HL-60 (cell line): ENCODE data around the gene CLCN5.

Experiments
- DNase-seq, 2 experiments: peaks; one replicate each; pipeline ENCODE4 v3.0.0-alpha.2; 2010 to 2020; ENCODE audit warnings: low read depth in 1 of 2, low spot score in 1 of 2
- H3K27ac ChIP-seq: fragments of 250-450 bp; sonication (Bioruptor Pico); replicated peaks from 2 replicates; pipeline ENCODE4 v1.5.1; 2020; ENCODE audit warnings: mild to moderate bottlenecking, moderate library complexity
- H3K27me3 ChIP-seq: fragments of 250-450 bp; sonication (Bioruptor Pico); 2 replicates; pipeline ENCODE4 v1.5.1; 2021; ENCODE audit warnings: mild to moderate bottlenecking, moderate library complexity; ENCODE audit not compliant: insufficient read depth, poor library complexity, severe bottlenecking
- H3K4me3 ChIP-seq: replicated peaks from 2 replicates; pipeline ENCODE4 v1.5.1; 2011; ENCODE audit warnings: mild to moderate bottlenecking, control low read depth, low read length; ENCODE audit not compliant: insufficient read depth
- GABPA ChIP-seq: IDR thresholded peaks from 2 replicates; pipeline ENCODE4 v1.6.1; 2012; ENCODE audit warnings: low read depth
- SPI1 ChIP-seq: IDR thresholded peaks from 2 replicates; pipeline ENCODE4 v1.6.1; 2012; ENCODE audit warnings: low read depth, mild to moderate bottlenecking, borderline replicate concordance
- microRNA-seq: library from miRNA; unstranded; fragments of <30 nt; microRNA quantifications from one replicate; pipeline ENCODE4, GENCODE V29; 2018
- TF ChIP-seq, protein P1 (sequence below): IDR thresholded peaks from one replicate; pipeline ENCODE4 v1.5.1; 2011; ENCODE audit warnings: low read length, control low read depth, inconsistent platforms; ENCODE audit not compliant: insufficient read depth

CLCN5 gene

DNA sequence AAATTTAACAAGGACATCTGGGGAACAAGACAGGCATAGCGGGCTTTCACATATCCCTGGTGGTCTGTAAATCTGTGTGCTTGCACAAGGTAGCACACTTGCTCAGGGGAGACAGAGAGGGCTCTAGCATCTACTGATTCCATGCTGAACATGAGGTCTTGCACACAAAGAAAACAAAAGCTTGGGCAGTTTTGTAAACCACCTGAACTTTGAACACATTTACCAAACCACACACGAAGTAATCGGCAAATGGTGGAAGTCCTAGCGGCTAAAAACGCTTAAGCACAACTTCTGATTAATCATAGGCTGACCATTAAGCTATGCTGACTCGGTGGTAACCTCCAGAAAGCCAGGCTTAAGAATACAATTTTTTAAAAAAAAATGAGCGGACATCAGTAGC lies 225.6 kb downstream of the CLCN5 start:
- Histone ChIP-seq H3K27ac (no peak overlapping the region), H3K4me3 (no peak overlapping the region), H3K27me3 (no peaks in the 10 kb centered on the region)
- no peak for TF ChIP-seq SPI1
- TF ChIP-seq GABPA = no peak
- TF ChIP-seq, protein P1, sequence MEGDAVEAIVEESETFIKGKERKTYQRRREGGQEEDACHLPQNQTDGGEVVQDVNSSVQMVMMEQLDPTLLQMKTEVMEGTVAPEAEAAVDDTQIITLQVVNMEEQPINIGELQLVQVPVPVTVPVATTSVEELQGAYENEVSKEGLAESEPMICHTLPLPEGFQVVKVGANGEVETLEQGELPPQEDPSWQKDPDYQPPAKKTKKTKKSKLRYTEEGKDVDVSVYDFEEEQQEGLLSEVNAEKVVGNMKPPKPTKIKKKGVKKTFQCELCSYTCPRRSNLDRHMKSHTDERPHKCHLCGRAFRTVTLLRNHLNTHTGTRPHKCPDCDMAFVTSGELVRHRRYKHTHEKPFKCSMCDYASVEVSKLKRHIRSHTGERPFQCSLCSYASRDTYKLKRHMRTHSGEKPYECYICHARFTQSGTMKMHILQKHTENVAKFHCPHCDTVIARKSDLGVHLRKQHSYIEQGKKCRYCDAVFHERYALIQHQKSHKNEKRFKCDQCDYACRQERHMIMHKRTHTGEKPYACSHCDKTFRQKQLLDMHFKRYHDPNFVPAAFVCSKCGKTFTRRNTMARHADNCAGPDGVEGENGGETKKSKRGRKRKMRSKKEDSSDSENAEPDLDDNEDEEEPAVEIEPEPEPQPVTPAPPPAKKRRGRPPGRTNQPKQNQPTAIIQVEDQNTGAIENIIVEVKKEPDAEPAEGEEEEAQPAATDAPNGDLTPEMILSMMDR = no peak
- no peak for DNase-seq

Small RNAs within 50 kb of the gene (microRNA-seq; reads per million reads assigned to microRNA genes)
- 1,048 reads per million, percentile 87 among the genes with 10 or more reads in this experiment for gene MIR188
- gene MIR362 = 269 reads per million, percentile 79 among the genes with 10 or more reads in this experiment
- gene MIR500A = 23.5 reads per million, percentile 48 among the genes with 10 or more reads in this experiment
- gene MIR500B = 1.5 reads per million
- 66.9 reads per million, percentile 65 among the genes with 10 or more reads in this experiment for gene MIR501
- gene MIR502 = 86.8 reads per million, percentile 68 among the genes with 10 or more reads in this experiment
- 809 reads per million, percentile 86 among the genes with 10 or more reads in this experiment for gene MIR532
- 825 reads per million, percentile 86 among the genes with 10 or more reads in this experiment for gene MIR660
